Measurements from ENCODE around the gene CLCNKA. TPM values are rescaled to one million over a fixed set of nuclear protein-coding genes. Genes with fewer than 3 reads are reported as not detected.
"Not testable (repeated sequence)": the region's sequence is repeated elsewhere in the genome, so short reads cannot be mapped to it uniquely, and the experiment has no call there.

Gene CLCNKA
- total RNA-seq, 2 experiments from 2014 or later = not detected

- no TSS peak for BruUV-seq (replicated peaks)
- Histone ChIP-seq H3K4me2 (ENCODE audit: low read length) (no peak overlapping the region), H3K4me1 (ENCODE audit: insufficient read depth, low read length, poor library complexity, severe bottlenecking) (no peaks in the 10 kb centered on the region), H3K36me3 (ENCODE audit: insufficient read depth, low read length) (no peaks in the 10 kb centered on the region), H3K9me3 (ENCODE audit: low read length) (no peaks in the 10 kb centered on the region), H4K20me1 (ENCODE audit: insufficient read depth, low read length) (no peaks in the 10 kb centered on the region), H3K4me3 (ENCODE audit: low read depth, low read length, poor library complexity, severe bottlenecking) (no peak overlapping the region), H2AFZ (ENCODE audit: low read length) (no peak overlapping the region), H3K79me2 (ENCODE audit: insufficient read depth, low read depth, low read length) (no peaks in the 10 kb centered on the region), H3K27ac (ENCODE audit: low read depth, low read length, poor library complexity, severe bottlenecking) (no peak overlapping the region), H3K9me2 (ENCODE audit: insufficient read depth, low read length) (no peaks in the 10 kb centered on the region)
- TF ChIP-seq, protein P1, sequence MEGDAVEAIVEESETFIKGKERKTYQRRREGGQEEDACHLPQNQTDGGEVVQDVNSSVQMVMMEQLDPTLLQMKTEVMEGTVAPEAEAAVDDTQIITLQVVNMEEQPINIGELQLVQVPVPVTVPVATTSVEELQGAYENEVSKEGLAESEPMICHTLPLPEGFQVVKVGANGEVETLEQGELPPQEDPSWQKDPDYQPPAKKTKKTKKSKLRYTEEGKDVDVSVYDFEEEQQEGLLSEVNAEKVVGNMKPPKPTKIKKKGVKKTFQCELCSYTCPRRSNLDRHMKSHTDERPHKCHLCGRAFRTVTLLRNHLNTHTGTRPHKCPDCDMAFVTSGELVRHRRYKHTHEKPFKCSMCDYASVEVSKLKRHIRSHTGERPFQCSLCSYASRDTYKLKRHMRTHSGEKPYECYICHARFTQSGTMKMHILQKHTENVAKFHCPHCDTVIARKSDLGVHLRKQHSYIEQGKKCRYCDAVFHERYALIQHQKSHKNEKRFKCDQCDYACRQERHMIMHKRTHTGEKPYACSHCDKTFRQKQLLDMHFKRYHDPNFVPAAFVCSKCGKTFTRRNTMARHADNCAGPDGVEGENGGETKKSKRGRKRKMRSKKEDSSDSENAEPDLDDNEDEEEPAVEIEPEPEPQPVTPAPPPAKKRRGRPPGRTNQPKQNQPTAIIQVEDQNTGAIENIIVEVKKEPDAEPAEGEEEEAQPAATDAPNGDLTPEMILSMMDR (conservative IDR thresholded peaks at IDR 0.05; ENCODE audit: low read length) = no peak
- TF ChIP-seq EZH2phosphoT487 (IDR thresholded peaks at IDR 0.05; ENCODE audit: borderline replicate concordance, low read depth, low read length) = no peak
- ChIA-PET CTCF (ENCODE audit: unreplicated experiment) (no interaction called here), POLR2A (no interaction called here)
- no peak for DNase-seq (ENCODE audit: low spot score)
- intact Hi-C loops (cut with micrococcal nuclease; ENCODE audit: unreplicated experiment) = no loop called here
Measured at GRCh38 chr1:16028237-16029002, 6.6 kb downstream of the CLCNKA start.

DNA sequence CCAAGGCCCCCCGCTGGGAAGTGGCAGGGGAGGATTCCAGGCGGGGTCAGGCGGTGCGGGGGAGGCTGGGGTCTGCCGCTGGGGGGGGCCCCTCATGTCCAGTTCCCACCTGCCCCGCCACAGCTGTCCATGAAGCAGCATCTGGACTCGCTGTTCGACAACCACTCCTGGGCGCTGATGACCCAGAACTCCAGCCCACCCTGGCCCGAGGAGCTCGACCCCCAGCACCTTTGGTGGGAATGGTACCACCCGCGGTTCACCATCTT is 7.1 kb downstream of the CLCNKA start:
- BruUV-seq (replicated peaks); H3K27ac ChIP-seq (ENCODE audit: low read depth, low read length, poor library complexity, severe bottlenecking); H3K4me3 ChIP-seq (ENCODE audit: low read depth, low read length, poor library complexity, severe bottlenecking); H2AFZ ChIP-seq (ENCODE audit: low read length); H3K4me1 ChIP-seq (ENCODE audit: insufficient read depth, low read length, poor library complexity, severe bottlenecking); POLR2A ChIA-PET; H3K4me2 ChIP-seq (ENCODE audit: low read length); H3K36me3 ChIP-seq (ENCODE audit: insufficient read depth, low read length); H3K9me2 ChIP-seq (ENCODE audit: insufficient read depth, low read length); CTCF ChIA-PET (ENCODE audit: unreplicated experiment); H3K9me3 ChIP-seq (ENCODE audit: low read length); DNase-seq (ENCODE audit: low spot score); H4K20me1 ChIP-seq (ENCODE audit: insufficient read depth, low read length); intact Hi-C loops (cut with micrococcal nuclease; ENCODE audit: unreplicated experiment); H3K79me2 ChIP-seq (ENCODE audit: insufficient read depth, low read depth, low read length): not testable (repeated sequence)

DNA sequence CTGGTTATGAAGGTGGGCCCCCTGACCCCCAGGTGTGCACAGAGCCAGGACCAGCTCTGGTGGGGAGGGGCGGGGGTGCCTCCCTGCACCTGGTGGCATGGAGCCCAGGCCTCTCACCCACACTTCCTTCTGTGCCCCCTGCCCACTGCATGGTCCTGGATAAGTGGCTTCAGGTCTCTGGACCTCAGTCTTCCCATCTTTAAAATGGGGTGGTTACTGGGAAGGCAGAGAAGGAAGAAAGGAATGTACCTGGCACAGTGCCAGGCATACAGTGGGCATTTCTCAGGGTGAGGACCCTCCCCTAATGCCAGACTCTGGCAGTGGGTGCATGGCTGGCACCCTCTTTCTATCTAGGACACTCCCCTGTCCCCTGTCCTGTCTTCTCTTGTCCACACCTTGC is 7.5 kb downstream of the CLCNKA start:
- no peaks in the 10 kb centered on the region for H4K20me1 ChIP-seq (ENCODE audit: insufficient read depth, low read length)
- no peaks in the 10 kb centered on the region for H3K9me2 ChIP-seq (ENCODE audit: insufficient read depth, low read length)
- H3K4me3 ChIP-seq (ENCODE audit: low read depth, low read length, poor library complexity, severe bottlenecking) = no peak overlapping the region
- H3K27ac ChIP-seq (ENCODE audit: low read depth, low read length, poor library complexity, severe bottlenecking) = no peak overlapping the region
- CTCF ChIA-PET (ENCODE audit: unreplicated experiment) = no interaction called here
- no peak overlapping the region for H3K4me2 ChIP-seq (ENCODE audit: low read length)
- DNase-seq (ENCODE audit: low spot score) = no peak
- no peak overlapping the region for H2AFZ ChIP-seq (ENCODE audit: low read length)
- no peaks in the 10 kb centered on the region for H3K79me2 ChIP-seq (ENCODE audit: insufficient read depth, low read depth, low read length)
- TF ChIP-seq, protein P1 (conservative IDR thresholded peaks at IDR 0.05; ENCODE audit: low read length) = no peak
- TF ChIP-seq EZH2phosphoT487 (IDR thresholded peaks at IDR 0.05; ENCODE audit: borderline replicate concordance, low read depth, low read length) = no peak
- no TSS peak for BruUV-seq (replicated peaks)
- H3K36me3 ChIP-seq (ENCODE audit: insufficient read depth, low read length) = no peaks in the 10 kb centered on the region
- H3K9me3 ChIP-seq (ENCODE audit: low read length) = no peaks in the 10 kb centered on the region
- H3K4me1 ChIP-seq (ENCODE audit: insufficient read depth, low read length, poor library complexity, severe bottlenecking) = no peaks in the 10 kb centered on the region
- POLR2A ChIA-PET = no interaction called here
- intact Hi-C loops (cut with micrococcal nuclease; ENCODE audit: unreplicated experiment) = no loop called here
